ENCODE results near the gene ENOX2.

The ENOX2 gene

DNA sequence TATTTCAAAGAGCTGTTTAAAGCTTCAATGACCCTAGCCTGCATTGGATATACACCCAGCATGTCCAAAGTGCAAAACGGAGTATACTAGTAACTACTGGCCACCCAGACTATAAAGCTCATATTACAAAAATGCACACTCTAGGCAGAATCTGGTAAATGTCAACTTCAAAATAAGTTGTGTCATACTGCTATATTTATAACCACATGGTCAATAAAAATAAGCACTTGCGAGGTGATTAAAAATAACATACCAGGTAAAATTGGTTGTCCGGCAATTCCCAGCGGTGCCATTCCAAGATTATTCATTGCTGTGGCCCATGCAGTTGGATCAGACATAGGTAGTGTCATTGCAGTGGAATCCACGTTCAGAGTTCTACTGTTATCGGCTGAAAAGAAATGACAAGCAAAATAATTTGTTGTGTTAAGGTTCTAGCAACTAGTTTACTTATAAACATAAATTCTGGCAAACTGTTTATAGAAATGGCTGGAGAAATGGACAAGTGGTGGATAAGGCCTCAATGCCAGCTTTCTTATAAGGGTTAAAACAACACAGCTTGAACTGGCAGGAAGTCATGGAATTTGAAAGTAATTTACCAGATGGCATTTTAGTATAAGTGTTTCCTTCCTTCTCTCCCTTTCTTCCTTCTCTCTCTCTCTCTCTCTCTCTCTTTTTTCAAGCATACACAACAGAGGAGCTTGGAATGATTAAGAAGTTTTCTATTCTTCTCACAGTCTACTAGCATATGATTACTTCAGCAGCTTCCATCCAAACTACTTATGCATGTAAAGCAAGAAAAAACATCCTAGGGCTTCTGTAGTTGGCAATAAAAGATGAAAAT is 199.9 kb downstream of the ENOX2 start:
- DNase-seq (ENCODE audit: low read depth in 2 of 2), result no peak

DNA sequence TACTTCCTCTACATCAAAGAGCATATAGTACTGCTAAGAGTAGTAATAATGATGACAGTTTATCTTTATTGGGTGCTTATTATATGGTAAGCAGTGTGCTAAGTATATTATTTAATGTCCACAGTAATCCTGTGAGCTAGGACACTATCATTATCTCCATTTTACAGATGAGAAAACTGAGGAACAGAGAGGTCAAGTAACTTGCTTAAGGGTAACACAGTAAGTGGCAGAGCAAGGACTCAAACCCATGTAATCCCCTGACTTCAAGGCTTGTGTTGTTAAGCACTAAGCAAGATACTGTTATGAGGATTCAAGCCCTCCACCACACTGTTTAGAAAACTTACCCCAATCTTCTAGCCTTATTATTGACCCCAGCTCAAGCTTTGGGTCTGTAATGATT is 202.4 kb downstream of the ENOX2 start:
- no peak for DNase-seq (ENCODE audit: low read depth in 2 of 2)

DNA sequence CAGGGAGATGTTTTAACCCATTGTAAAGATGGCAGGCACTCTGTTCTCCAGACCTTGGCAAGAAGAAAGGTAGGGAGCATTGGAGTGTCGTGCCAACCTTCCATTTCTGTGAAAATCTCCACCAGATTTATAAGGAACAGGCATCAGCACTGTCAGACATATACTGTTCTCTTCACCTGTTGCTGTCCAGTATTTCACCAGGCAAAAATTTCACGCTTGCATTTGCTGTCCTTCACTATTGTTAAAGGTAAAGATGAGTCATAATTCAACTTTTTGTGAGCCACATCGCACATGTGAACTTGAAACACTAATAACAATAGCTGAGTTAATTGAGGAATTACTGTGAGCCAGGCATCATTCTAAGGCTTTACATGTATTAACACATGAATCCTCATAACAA is 203.4 kb downstream of the ENOX2 start:
- no peak for DNase-seq (ENCODE audit: low read depth in 2 of 2)

DNA sequence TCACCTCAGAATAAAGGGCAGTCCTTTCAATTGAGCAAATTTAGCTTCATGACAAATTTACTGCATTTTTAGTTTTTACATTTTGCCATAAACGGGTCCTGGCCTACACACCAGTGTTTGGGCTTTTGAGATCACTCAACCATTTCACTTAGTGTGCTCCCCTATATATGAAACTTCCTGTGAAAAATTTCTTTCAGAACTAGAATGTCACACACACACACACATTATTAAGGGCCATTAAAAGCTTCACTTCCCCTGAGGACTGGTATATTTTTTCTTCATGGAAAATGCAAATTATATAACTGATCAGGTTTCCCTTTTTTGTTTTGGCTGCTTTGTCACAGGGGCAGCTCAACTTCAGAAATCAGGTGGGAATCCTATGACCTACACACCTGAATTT is 206.5 kb downstream of the ENOX2 start:
- DNase-seq (ENCODE audit: low read depth in 2 of 2), result no peak

DNA sequence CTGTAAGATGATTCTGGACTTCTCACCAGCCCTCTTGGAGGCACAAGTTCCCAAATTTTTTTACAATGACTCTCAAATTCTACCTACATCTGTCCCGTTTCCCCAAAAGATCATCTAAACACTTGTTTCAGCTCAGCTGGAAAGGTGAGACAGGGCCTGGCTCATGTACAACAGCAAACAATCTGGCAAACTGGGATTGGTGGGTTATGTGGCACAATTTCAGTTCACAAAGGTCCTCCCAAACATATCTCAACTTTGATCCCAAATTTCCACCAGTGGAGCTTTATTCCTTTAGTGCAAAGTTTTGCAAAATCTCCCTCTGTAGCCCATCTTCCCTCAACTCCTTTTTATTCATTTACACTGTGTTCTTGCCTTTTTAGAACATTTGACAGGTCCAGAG is 207.1 kb downstream of the ENOX2 start:
- no peak for DNase-seq (ENCODE audit: low read depth in 2 of 2)

DNA sequence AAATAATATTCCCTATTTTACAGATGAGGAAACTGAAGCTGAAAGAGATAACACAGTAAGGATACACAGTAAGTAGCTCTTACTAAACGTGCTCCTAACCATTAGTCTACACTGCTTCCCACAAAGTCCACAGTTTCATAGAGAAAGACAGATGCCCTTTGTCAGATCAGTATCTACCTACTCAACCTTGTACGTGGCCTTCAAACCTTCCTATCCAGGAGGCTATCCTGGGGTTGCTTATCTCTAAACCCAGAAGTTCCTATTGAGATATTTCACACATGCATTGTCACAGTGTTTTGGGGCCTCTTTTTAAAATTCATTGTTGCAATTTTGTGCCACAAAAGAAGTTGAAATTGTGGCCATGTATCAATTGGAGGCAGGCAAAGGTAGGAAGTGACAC is 208.0 kb downstream of the ENOX2 start:
- no peak for DNase-seq (ENCODE audit: low read depth in 2 of 2)

DNA sequence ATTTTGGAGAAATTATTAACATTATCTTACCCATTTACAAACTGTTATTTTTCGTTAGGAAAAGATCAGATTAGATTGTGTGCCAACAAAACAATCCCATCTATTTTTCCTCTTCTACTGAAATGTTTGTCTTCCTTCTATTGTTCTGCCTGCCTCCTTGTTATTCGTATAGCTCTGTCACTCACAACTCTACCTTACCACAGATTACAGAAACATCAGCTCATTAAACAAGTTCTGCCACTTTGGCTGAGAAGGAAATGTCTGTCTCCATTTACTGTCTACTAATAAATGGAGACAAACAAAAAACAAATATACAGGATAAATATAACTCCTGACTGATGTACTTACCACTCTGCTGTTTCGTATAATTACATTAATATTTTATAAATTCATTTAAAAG is 211.4 kb downstream of the ENOX2 start:
- no peak for DNase-seq (ENCODE audit: low read depth in 2 of 2)

DNA sequence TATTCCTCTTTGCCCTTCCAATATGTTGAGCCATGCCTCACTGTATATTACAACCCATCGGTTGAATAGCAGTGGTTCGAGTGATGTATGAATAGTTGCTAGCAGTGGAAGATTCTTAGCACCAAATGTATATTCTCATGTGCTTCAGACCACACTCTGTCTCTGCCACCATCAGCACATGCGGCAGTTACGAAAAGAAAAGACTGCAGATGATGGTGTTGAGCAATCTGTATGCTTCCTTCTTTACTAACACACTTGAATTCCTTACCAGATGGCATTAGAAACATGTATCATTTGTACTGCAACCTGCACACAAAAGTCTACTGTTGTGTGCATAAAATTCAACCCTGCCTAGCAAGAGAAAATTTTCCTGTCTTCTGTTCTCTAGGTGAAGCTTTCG is 214.6 kb downstream of the ENOX2 start:
- no peak for DNase-seq (ENCODE audit: low read depth in 2 of 2)

DNA sequence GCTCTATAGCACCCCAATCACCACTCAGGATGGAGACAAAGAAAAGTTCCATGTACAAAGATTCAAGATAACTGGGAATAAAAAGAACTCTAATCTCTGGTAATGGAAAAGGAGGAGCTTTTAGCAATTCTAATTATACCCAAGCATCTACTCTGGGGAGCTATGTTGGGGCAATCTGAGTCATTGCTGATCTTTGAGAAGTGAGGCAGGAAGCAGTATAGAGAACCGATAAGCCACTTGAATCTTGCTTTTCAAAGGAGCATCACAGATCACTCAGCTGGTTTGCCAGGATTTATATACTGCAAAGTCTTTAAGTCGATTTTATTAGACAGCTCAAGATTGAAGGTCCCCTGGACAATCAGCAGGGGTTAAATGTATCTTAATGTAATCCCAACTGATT is 220.0 kb downstream of the ENOX2 start:
- no peak for DNase-seq (ENCODE audit: low read depth in 2 of 2)

DNA sequence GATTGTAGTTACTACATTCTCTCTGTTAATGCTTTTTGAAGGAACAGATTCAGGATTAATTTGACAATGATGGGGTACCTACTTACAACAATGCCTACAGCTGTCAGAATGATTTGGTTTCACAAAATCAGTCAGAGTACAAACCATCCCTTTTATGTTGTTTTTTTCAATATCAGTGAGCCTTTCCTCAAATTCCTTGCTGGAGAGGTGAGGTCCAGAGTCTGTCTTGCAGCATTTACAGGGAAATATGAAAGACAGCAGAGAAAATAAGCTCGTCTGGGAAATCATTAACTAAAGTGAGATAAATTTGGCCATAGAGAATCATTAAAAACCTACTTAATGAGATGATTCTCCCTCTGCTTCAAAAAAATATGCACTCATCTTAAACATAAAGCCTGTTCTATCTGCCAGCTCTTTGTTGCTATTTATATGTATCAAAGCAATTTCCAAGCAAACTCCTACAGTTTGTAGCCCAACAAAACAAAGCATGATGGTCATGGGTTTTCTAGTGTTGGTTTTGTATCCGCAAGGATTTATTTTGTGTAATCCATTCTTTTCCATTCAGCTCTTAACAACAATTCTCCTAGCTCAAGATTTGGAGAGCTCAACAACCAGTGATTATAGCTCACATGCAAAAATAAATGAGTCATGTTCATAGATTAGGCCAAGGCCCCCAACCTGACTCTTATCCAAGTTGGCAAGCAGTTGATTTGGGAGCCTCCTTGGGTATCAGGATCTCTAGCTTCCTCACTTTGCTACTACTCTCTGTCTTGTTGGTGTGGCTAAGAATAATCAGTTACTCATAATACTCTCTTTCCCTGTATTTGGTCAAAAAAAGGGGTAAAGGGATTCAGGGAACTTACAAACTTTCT is 222.6 kb downstream of the ENOX2 start:
- DNase-seq (ENCODE audit: low read depth in 2 of 2), result no peak

DNA sequence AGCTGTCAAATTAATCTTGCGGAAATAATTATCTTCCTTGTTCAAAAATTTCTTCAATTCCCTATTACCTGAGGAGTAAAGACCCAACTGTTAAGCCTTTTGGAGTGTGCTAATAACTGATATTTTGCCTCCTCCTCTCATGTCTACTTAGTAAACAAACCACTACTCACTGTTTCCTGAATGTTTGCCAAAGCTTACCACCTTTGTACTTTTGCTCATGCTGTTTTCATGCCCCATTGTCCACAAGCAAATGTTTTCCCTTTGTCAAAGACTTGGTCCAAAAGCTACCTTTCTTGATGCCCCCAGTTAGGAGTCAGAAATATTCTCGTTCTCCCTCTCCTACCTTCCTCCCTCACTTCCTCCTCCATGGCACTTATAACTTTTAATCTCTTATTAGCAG is 226.1 kb downstream of the ENOX2 start:
- DNase-seq (ENCODE audit: low read depth in 2 of 2), result no peak

DNA sequence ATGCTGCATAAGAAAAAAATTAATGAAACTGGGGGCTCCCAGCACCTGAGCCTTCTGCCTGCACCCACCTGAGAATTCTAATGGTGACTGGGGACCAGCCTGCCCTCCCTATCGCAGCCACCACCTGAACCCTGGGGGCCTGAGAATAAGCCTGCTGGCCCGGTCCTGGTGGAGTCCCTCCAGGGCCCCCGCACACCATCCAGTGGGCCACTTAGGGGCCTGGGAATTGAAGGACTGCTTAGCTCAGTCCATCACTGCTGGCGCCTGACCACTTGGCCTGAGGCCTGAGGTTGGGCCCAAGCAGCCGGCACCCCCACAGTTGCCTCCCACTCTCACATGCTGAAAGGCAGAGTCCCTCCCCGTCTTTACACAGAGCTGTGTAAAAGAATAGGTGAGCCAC is 230.8 kb downstream of the ENOX2 start:
- DNase-seq (ENCODE audit: low read depth in 2 of 2), result no peak

DNA sequence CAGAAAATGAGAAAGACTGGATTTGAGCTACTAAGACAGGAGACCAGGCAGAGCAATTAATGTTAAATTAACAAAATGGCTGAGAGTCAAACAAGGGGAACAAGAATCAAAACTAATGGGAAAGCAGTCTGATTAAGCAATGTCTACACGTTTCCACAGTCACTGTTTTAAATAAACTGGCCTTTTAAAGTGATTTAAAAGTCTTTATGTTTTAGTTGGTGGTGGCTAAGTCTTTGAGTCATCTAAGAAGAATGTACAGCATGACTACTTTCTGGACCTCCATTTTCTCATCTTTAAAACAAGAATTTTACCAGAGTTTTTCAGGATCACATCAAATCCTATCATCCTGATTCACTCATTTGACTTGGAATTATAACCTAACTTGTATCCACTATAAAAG is 233.8 kb downstream of the ENOX2 start:
- DNase-seq (ENCODE audit: low read depth in 2 of 2), result no peak

DNA sequence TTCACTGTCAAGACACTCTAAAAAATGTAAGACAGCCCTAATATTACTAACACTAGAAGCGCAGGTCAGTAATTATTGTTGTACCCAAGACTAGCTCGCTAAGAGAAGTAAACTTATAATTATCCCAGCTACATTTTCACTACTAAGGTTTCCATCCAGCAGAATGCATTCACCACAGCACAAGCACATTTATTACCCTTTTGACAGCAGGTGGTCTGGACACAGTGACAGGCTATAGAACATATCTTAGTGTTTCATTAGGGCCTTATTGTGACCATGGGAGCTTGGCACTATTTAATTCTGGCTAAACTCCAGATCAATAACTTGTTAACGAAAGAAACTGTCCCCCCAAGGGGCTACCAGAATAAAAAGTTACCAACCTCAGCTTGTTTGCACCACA is 237.7 kb downstream of the ENOX2 start:
- no peak for DNase-seq (ENCODE audit: low read depth in 2 of 2)

DNA sequence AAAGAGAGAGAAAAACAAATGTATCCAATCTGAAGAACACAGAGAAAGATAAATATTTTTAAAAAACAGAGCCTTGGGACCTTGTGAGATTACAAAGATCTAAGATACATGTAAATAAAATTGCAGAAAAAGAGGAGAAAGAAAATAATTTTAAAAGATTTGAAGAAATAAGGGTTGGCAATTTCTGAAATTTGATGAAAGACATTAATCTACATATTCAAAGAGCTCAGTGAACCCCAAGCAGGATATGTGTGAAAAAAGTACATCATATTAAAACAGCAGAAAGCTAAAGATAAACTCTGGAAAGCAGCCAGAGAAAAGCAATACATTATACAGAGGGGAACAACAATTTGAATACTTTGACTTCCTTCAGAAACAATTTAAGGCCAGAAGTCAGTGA is 244.7 kb downstream of the ENOX2 start:
- DNase-seq (ENCODE audit: low read depth in 2 of 2), result no peak

DNA sequence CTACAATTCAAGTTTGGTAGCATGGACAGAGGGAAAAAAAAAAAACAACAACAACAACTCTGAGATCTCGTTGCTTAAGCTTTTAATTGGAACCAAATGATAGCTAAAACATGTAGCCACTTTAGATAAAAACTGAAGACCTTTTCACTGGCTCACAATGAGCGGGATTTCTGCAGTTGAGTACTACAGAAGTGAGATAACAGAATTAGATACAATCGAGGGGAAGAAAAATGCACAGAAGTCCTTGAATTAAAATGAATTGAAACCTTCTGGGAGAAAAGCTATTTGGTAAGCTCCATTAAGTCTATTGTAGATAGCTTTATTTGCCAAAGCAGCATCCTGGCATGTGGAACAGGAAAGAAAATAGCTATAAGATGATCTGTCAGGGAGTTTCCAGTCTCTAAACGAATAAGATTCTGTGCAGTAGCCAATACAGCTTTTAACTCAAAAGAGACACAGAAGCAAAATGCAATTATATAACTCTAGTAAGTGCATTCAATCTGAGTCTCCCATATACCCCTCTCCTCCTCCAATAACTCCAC is 248.5 kb downstream of the ENOX2 start:
- no peak for DNase-seq (ENCODE audit: low read depth in 2 of 2)

DNA sequence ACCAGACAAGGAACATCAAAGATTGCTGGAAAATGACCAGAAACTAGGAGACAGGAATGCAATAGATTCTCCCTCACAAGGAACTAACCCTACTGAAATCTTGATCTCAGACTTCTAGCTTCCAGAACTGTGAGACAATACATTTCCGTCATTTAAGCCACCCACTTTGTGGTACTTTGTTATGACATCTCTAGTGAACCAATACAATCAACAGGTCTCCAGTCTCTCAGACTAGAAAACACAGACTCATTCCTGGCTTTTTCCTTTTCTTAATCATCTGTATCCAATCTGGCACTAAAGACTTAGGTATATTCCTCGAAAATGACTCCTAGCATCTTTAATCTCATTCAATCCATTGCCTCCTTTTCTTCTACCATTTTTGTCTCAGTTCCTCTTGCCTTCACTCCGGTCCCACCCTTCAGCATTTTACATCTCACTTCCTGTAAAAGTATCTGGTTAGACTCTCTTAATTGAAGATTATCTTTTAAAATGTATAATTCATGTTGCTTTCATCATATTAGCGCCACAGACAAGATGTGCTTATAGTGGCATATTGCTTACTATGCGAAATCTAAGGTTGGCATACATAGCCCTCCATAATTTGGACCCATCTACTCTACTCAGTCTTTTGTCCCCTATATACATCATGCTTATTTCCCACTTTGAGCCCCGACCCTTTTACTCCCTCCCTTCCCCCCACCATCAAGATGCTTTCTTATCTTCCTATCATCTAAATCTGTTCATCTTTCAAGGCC is 250.0 kb downstream of the ENOX2 start:
- no peak for DNase-seq (ENCODE audit: low read depth in 2 of 2)

DNA sequence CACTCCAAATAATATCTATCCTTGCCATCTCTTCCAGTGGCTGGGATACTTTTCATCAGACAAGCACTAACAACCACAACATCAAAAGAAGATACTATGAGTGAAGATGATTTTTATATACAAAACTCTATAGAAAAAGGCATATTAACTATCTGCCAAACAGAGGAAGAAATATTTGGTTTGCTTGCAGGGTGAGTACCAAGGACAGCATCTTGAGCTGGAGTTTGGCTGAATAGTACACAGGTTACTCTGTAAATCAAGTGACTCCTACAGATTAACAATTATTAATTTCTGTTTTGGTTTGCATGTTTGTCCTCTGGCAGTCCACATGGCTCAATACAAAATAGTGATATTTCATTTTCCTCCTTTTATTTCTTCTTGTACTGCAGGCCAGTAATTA is 253.3 kb downstream of the ENOX2 start:
- no peak for DNase-seq (ENCODE audit: low read depth in 2 of 2)

DNA sequence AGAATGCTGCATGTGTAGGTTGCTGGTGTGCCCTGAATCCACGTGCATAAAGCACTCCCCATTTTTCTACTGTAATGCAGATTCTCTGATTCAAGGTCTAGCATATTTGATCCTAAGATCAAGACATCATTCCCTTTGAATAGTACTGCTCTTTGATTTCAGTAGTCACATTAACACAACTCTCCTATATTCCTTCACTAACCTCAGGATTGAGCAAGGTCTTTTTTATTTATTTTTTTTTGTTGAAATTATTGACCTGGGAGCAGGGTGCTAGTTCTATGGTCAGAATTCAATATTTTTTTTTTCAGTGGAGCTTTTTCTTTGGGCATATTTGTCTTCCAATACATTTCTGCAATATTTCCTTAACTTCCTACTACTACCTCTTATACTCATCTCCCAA is 255.5 kb downstream of the ENOX2 start:
- DNase-seq (ENCODE audit: low read depth in 2 of 2), result no peak

DNA sequence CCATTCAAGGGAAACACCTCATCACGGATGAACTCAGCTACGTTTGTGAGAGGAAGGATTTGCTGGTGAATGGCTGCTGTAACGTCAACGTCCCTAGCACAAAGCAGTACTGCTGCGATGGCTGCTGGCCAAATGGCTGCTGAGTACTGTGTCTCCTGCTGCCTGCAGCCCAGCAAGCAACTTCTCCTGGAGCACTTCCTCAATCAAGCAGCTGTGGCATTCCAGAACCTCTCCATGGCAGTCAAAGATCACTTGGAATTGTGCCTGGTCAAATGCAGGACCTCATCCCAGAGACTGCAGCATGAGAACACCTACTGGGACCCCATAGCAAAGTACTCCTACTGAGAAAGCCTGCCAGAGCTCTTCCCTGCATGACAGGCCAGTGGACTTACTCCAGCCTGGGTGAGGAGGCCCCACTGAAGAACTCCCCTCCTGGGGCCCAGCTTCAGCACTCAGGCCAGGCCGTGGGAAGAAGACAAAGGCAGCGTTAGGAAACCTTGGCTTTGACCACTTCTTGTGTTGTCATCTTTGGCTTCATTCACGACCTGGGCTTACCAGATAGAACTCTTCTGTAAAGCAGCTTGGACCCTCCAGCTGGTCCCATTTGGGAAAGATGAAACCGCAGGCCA is 256.9 kb downstream of the ENOX2 start:
- no peak for DNase-seq (ENCODE audit: low read depth in 2 of 2)

DNA sequence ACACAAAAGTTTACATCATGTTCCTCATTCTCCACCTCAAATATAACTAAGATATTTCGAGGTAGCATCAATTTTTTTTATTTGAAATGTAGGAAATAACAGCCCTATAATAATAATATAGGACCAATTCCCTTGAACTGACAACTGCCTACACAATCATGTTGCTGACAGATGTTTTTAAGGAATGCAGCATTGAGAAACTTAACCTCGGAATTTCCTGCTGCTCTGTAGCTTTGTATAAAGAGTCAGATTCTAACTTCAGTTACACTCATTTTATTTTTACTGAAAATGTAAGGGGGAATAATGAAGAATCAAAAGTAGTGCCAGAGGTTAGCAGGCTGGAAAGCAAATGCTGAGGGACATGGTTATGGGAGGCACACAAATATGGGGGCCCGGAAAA is 265.4 kb downstream of the ENOX2 start:
- no peak for DNase-seq (ENCODE audit: low read depth in 2 of 2)

DNA sequence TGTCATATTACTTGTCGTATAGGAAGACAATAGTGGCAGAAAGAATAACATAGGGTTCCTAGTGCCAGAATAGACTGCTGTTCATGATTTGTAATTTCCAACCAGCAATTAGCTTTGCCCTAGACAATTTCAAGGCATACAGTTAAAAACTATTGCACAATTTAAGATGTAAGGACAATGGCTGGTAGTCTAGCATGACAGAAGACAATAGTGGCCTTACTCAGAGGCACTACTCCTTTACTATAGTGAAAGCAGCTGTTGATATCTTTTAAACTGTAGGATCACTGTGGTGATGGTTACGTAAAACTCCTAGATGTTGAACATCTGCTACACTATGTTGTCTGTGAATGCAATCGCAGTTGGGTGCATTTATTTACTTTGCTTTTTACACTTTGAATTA is 266.7 kb downstream of the ENOX2 start:
- no peak for DNase-seq (ENCODE audit: low read depth in 2 of 2)
